Inflammatory macrophage (primary cell): Measurements from ENCODE around the gene TIMP2.
"Not testable (repeated sequence)": the region's sequence is repeated elsewhere in the genome, so short reads cannot be mapped to it uniquely, and the experiment has no call there.

Experiments
- DNase-seq, 2 donors: peaks; one replicate each; pipeline ENCODE4 v3.0.0-alpha.2; 2020 to 2022

The TIMP2 gene

GRCh38 chr17:78888941-78889518 lies 36.2 kb downstream of the TIMP2 start:
- DNase-seq: no peak

GRCh38 chr17:78886954-78887353 lies 38.2 kb downstream of the TIMP2 start:
- no peak for DNase-seq

DNA sequence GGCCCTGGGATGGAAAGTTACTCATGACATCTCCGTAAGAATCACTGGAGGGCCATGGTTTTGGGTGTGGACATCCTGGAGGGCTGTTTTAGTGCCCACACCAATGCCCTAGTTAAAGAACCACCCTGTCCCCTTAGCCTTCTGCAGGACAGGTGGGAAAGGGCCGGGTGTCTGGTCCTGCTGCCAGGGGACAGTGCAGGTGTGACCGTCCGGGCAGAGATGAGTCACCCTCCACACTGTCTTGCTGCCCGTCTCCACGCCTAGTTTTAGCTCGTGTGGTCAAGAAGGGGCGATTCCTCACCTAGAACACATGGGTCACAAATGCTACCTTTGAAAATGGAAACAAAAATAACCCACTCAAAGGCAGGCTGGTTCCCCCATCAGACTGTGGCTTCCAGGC lies 39.2 kb downstream of the TIMP2 start:
- no peak for DNase-seq

GRCh38 chr17:78884876-78885667 lies 40.1 kb downstream of the TIMP2 start:
- DNase-seq: no peak

DNA sequence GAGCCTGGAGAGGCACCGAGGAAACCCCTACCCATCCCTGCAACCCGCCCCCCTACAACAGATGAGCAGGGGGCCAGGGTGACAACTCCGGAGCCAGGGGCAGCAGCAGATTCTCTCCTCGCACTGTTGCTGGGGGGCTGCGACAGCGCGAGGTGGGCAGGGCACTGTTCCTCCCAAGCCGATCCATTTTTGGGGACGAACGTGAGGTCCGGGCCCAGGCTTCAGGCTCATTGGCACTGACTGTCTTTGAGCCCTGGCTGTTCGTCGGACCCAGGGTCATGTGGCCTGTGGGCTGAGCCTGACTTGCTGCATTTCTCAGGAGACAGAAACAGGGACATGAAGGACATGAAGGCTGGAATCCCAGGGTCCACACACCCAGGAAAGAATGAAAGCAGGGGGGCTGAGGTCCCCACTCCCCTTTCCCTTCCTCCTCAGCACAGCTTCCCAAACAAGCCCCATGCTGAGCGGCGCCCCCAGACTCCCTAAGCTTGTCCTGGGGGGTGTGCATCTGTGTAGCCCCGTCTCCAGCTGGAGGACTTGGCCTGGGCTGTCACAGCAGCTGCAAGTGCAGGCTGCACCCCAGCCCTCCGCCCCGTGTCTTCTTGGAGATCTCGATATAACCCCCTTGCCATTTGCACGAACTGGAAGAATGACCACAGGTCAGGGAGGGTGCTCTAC lies 40.9 kb downstream of the TIMP2 start:
- DNase-seq: peak in 1 of 2 donors; percentile 30

DNA sequence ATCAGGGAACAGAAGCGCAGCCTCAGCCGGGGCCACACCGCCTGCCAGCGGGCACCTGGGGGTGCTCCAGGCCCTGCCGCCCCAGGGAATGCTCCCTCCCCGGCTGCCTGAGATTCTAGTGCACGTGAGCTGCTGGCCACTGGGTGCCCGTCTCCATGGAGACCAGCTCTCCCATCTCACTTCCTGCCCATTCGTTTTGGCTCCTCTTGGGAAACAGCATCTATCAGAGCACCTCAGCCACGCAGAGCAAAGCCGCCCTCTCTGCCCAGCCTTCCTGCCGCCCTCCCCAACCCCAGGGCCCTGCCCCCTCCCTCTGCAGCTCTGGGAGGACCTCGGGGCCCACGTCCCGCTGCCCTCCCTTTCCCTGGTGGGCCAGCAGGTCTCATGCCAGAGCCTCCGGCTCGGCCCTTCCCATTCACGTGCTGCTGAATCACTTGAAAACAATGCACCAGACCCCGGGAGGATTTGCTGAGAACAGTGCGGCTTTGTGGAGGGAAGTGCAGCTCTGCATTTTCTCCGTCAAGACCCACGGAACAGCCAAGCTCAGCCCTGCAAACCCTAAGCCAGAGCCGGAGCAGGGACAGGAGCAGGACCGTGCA lies 41.6 kb downstream of the TIMP2 start:
- DNase-seq: peak; percentile 77 to 85

DNA sequence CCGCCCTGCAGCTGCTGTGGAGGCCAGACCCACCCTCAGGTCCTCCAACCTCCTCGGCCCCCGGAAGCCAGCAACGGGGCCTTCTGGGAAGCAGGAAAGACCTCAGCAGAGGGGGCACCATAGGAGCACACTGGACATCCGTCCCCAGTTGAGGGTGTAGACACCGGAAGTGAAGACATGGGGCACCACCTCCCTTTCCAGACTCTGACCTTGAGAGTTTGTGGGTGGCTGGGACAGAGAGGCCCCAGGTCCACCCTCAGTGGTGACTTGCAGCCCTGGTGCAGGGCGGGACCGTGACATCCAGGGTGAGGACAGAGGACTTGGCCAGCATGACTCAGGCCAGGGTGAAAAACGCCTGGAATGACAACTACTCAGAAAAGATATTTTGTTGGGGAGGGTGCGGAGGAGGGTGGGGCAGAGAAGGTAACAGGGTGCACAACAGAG lies 42.1 kb downstream of the TIMP2 start:
- peak; percentile 94 to 96 for DNase-seq

GRCh38 chr17:78882540-78883088 lies 42.6 kb downstream of the TIMP2 start:
- DNase-seq: peak; percentile 21 to 51

- peak; percentile 24 to 78 for DNase-seq
Observed at GRCh38 chr17:78879635-78880186, 45.5 kb downstream of the TIMP2 start.

- no peak for DNase-seq
Observed at GRCh38 chr17:78878871-78879527, 46.2 kb downstream of the TIMP2 start.

GRCh38 chr17:78878261-78878660 lies 46.9 kb downstream of the TIMP2 start:
- DNase-seq: no peak

DNA sequence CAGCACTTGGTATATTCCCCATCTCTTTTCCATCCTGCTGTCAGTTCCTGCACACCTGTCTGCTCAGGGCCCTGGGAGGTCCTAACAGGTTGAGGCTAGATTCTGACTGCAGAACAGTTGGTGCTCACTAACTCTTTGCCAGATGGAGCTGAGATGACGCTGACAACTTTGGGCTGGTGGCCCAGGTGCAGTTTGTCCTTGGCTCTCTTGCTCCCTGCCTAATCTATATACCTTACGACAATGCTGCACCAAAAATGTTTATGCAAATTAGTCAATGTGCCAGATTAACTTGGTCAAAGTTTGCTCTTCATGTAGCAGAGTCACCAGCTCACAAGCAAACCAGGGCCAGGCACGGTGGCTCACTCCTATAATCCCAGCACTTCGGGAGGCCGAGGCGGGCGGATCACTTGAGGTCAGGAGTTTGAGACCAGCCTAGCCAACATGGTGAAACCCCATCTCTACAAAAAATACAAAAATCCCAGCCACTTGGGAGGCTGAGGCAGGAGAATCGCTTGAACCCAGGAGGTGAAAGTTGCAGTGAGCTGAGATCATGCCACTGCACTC lies 48.2 kb downstream of the TIMP2 start:
- DNase-seq: not testable (repeated sequence)

DNA sequence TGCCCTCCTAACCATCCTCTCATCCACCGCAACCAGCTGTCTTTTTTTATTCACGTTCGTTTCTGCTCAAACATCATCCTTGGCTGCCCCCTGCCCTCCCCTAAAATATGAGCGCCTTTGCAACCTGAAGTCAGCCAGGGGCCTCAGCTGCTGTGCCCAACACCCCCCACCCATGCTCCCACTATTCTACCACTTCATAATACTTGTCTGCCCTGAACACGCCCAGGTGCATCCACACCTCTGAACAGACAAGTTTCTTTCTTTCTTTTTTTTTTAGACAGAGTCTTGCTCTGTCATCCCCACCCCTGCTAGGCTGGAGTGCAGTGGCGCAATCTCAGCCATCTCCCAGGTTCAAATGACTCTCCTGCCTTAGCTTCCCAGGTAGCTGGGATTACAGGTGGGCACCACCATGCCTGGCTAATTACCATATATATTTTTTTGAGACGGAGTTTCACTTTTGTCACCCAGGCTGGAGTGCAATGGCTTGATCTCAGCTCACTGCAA lies 49.0 kb downstream of the TIMP2 start:
- DNase-seq: no peak

DNA sequence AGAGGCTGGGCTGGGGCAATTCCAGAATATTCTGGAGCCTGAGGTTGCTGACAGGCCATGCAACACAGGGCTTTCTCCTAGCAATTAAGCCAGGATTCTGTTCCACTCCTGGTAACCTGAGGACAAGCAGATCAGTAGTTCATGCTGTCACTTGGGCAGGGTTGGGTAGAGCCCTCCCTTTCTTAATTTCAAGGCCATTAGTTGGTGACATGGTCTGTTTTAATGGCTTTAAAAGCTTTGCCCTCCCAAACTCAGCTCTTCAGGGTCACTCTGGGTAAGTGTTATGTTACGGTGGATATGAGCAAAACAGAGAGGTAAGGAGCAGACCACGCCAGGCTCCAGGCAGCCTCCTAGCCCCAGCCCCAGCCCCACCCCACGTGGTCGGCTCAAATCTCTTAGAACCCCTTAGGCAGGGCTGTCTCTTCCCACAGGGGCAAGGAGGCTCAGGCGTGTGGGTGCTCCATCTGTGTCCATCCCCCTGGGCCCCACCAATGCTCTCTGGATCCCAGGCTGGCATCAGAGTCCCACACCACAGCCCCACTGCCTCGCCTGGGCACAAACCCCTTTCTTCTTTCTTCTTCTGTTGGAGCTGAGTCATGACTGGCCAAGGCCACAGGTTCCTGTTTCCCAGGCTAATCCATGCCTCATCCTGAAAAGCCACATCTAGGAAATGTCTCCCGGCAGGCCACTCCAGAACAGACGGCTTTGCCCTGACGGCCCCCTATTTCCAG lies 49.7 kb downstream of the TIMP2 start:
- peak in 1 of 2 donors; percentile 47 for DNase-seq

- DNase-seq: no peak
Observed at GRCh38 chr17:78873519-78874340, 51.5 kb downstream of the TIMP2 start.

DNA sequence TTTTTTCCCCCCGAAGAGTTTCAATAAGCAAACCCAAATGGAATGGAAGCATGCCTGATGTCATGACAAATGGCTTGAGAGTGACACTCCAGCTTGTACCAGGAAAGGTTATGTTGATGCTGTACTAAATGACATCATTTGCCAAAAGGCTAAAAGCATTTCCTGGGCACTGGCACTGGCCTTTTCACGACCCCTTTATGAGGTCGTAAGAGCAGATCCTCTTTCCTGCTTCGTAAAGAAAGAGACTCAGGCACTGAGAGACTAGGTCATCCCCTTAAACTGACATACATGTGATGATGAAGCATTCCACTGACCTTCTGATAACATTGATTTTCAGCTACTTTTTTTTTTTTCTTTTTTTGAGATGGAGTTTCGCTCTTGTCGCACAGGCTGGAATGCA lies 52.7 kb downstream of the TIMP2 start:
- DNase-seq: peak; percentile 42 to 52

DNA sequence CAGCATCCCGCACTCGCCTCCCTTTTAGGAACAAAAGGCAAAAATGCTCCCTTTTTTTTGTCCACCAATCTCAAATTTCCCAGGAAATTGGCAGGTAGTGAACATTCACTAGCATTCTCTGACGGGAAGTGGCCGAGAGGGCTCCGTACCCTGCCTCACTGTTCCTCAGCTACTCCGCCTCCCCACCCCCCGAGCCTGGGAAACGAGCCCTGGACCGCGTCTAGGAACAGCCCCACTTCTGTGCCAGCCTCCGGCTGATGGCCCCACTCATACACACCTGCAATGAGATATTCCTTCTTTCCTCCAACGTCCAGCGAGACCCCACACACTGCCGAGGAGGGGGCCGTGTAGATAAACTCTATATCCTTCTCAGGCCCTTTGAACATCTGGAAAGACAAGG lies 54.6 kb downstream of the TIMP2 start:
- no peak for DNase-seq

- DNase-seq: no peak
Observed at GRCh38 chr17:78868391-78868790, 56.8 kb downstream of the TIMP2 start.

DNA sequence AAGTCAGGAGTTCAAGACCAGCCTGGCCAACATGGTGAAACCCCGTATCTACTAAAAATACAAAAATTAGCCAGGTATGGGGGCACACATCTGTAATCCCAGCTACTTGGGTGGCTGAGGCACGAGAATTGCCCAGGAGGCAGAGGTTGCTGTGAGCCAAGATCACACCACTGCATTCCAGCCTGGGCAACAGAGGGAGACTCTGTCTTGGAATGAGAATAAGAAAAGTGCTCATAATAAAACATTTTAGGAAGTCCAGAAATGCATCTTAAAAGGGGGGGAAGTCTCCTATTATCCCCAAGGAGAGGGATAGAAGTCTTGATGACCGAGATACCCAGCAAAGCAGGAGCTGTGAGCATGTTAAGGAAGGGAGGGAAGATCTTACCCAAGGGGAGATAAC lies 58.1 kb downstream of the TIMP2 start:
- not testable (repeated sequence) for DNase-seq
